Measurements from ENCODE around the gene GLCCI1. TPM values are rescaled to one million over a fixed set of nuclear protein-coding genes. Genes with fewer than 3 reads are reported as not detected.
"Not testable (repeated sequence)": the region's sequence is repeated elsewhere in the genome, so short reads cannot be mapped to it uniquely, and the experiment has no call there.

The GLCCI1 gene
- total and polyA plus RNA-seq, 5 donors, result 2.0 to 8.3 (median 6.4) TPM

DNA sequence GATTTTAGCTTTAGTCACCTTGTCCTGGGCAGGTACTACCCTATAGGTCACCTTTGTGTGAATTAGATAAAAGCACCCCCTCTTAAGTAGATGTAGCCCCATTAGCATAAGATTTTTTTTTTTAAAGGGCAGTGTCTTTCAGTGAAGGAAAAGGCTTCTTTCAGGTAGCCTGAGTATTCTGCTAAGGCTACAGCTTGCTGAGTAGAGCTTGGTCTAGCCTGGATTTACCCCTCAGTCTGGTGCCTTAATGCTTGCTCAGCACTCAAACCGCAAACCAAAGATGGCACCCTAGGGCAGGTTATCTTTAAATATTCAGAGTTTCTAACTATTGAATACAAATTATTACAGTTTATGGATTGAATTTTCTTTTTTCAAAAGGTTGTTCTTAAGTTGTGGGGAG lies 83.4 kb downstream of the GLCCI1 start:
- Histone ChIP-seq H3K9me3 (ENCODE audit: control insufficient read depth, low read length) (no peaks in the 10 kb centered on the region), H3K4me3 (ENCODE audit: low read length) (no peak overlapping the region), H3K27me3 (ENCODE audit: control insufficient read depth, insufficient read depth) (no peaks in the 10 kb centered on the region), H3K27ac (ENCODE audit: low read length) (no peak overlapping the region), H3K4me1 (ENCODE audit: control insufficient read depth, insufficient read depth, low read length) (no peaks in the 10 kb centered on the region)
- intact Hi-C loops (cut with DNase I), result no loop called here
- ATAC-seq (no peak), DNase-seq (no peak)
- WGBS, result 98% methylated on average over 1 of the region's 1 CpG

- no peak overlapping the region for H3K4me3 ChIP-seq (ENCODE audit: low read length)
- no peaks in the 10 kb centered on the region for H3K4me1 ChIP-seq (ENCODE audit: control insufficient read depth, insufficient read depth, low read length)
- ATAC-seq, result no peak
- no peak for DNase-seq
- no peaks in the 10 kb centered on the region for H3K27me3 ChIP-seq (ENCODE audit: control insufficient read depth, insufficient read depth)
- H3K9me3 ChIP-seq (ENCODE audit: control insufficient read depth, low read length), result no peaks in the 10 kb centered on the region
- no peak overlapping the region for H3K27ac ChIP-seq (ENCODE audit: low read length)
- intact Hi-C loops (cut with DNase I), result no loop called here
These were observed 84.2 kb downstream of the GLCCI1 start for GRCh38 chr7:8052824-8053223.

DNA sequence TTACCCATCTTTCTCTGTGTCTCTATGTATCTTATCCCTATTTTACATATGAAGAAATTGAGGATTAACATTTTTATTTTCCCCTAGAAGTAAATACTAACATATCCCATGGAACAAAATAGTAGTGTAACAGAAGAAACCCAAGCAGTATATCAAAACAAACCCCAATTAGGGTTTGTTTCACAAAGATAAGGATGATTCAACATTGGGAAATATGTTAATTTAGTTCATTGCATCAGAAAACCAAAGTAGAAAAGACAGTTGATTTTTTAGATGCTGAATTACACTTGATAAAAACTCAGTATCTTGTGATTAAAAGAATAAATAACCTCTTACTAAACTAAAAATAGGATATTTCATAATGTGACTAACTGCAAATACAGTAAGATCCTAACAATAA lies 87.8 kb downstream of the GLCCI1 start:
- intact Hi-C loops (cut with DNase I), result no loop called here
- Histone ChIP-seq H3K4me3 (ENCODE audit: low read length) (no peak overlapping the region), H3K27ac (ENCODE audit: low read length) (no peak overlapping the region), H3K9me3 (ENCODE audit: control insufficient read depth, low read length) (no peaks in the 10 kb centered on the region), H3K27me3 (ENCODE audit: control insufficient read depth, insufficient read depth) (no peaks in the 10 kb centered on the region), H3K4me1 (ENCODE audit: control insufficient read depth, insufficient read depth, low read length) (no peaks in the 10 kb centered on the region)
- ATAC-seq (no peak), DNase-seq (no peak)

- H3K4me3 ChIP-seq (ENCODE audit: low read length), result no peak overlapping the region
- ATAC-seq (no peak), DNase-seq (no peak)
- no peaks in the 10 kb centered on the region for H3K9me3 ChIP-seq (ENCODE audit: control insufficient read depth, low read length)
- H3K4me1 ChIP-seq (ENCODE audit: control insufficient read depth, insufficient read depth, low read length), result no peaks in the 10 kb centered on the region
- intact Hi-C loops (cut with DNase I), result no loop called here
- 96% methylated on average over 1 of the region's 1 CpG for WGBS
- no peak overlapping the region for H3K27ac ChIP-seq (ENCODE audit: low read length)
- H3K27me3 ChIP-seq (ENCODE audit: control insufficient read depth, insufficient read depth), result no peaks in the 10 kb centered on the region
These were observed 89.0 kb downstream of the GLCCI1 start for GRCh38 chr7:8057566-8057965.

DNA sequence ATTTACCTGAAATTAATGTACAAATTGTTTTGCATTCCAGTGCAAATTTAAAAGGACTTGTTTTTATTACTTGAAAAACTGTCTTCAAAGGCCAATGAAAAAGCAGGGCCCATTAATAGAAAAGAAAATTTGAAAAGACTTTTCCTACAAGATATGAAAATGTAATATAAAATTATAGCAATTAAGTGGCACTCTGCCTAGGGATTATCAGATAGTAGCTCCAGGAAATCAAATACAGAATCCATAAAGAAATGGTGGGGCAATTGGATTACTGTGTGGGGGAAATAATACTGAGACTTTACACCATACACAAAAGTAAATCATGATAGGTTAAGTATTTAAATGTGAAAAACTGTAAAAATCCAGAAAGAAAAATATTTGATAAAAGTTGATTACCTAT lies 89.7 kb downstream of the GLCCI1 start:
- Histone ChIP-seq H3K27me3 (ENCODE audit: control insufficient read depth, insufficient read depth) (no peaks in the 10 kb centered on the region), H3K9me3 (ENCODE audit: control insufficient read depth, low read length) (no peaks in the 10 kb centered on the region), H3K4me1 (ENCODE audit: control insufficient read depth, insufficient read depth, low read length) (no peaks in the 10 kb centered on the region), H3K4me3 (ENCODE audit: low read length) (no peak overlapping the region), H3K27ac (ENCODE audit: low read length) (no peak overlapping the region)
- DNase-seq (no peak), ATAC-seq (no peak)
- intact Hi-C loops (cut with DNase I), result no loop called here

GRCh38 chr7:8058852-8059251 lies 90.3 kb downstream of the GLCCI1 start:
- Histone ChIP-seq H3K4me3 (ENCODE audit: low read length) (no peak overlapping the region), H3K27ac (ENCODE audit: low read length) (no peak overlapping the region), H3K27me3 (ENCODE audit: control insufficient read depth, insufficient read depth) (no peaks in the 10 kb centered on the region), H3K9me3 (ENCODE audit: control insufficient read depth, low read length) (no peaks in the 10 kb centered on the region), H3K4me1 (ENCODE audit: control insufficient read depth, insufficient read depth, low read length) (no peaks in the 10 kb centered on the region)
- ATAC-seq, result no peak
- DNase-seq, result no peak
- 91% methylated on average over 4 of the region's 4 CpGs for WGBS
- intact Hi-C loops (cut with DNase I), result no loop called here

DNA sequence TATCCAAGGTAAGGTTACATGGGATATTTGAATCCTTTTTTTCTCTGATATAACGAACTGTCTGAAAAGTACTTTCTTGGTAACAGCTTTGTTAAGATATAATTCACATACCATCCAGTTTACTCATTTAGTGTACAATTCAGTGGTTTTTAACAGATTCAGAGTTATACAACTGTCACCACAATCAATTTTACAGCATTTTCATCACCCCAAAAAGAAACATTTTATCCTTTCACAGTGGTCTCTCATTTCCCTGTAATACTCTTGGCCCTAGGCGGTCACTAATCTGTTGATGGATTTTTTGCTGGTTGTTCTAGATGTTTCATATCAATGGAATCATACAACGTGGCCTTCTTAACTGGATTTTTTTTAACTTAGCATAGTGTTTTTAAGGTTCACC lies 91.6 kb downstream of the GLCCI1 start:
- Histone ChIP-seq H3K4me3 (ENCODE audit: low read length) (no peak overlapping the region), H3K27me3 (ENCODE audit: control insufficient read depth, insufficient read depth) (no peaks in the 10 kb centered on the region), H3K27ac (ENCODE audit: low read length) (no peak overlapping the region), H3K9me3 (ENCODE audit: control insufficient read depth, low read length) (no peaks in the 10 kb centered on the region), H3K4me1 (ENCODE audit: control insufficient read depth, insufficient read depth, low read length) (no peaks in the 10 kb centered on the region)
- WGBS, result 87% methylated on average over 3 of the region's 3 CpGs
- DNase-seq (no peak), ATAC-seq (no peak)
- intact Hi-C loops (cut with DNase I), result no loop called here

DNA sequence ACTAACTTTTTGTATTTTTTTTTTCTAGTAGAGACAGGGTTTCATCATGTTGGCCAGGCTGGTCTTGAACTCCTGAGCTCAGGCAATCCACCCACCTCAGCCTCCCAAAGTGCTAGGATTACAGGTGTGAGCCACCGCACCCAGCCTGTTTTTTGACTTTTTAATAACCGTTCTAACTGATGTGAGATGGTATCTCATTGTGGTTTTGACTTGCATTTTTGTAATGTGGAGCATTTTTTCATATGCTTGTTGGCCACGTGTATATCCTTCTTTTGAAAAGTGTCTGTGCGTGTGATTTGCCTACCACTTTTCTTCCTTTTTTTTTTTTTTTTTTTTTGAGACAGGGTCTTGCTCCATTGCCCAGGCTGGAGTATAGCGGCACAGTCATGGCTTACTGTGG lies 94.7 kb downstream of the GLCCI1 start:
- H3K4me3 ChIP-seq (ENCODE audit: low read length); ATAC-seq; DNase-seq; H3K4me1 ChIP-seq (ENCODE audit: control insufficient read depth, insufficient read depth, low read length); H3K27ac ChIP-seq (ENCODE audit: low read length); H3K27me3 ChIP-seq (ENCODE audit: control insufficient read depth, insufficient read depth); intact Hi-C loops (cut with DNase I); H3K9me3 ChIP-seq (ENCODE audit: control insufficient read depth, low read length): not testable (repeated sequence)
- 93% methylated on average over 5 of the region's 5 CpGs for WGBS

- no peaks in the 10 kb centered on the region for H3K9me3 ChIP-seq (ENCODE audit: control insufficient read depth, low read length)
- no peak overlapping the region for H3K27ac ChIP-seq (ENCODE audit: low read length)
- DNase-seq (no peak), ATAC-seq (no peak)
- intact Hi-C loops (cut with DNase I), result no loop called here
- peaks cover 1% of the 10 kb centered on the region for H3K4me1 ChIP-seq (ENCODE audit: control insufficient read depth, insufficient read depth, low read length)
- no peak overlapping the region for H3K4me3 ChIP-seq (ENCODE audit: low read length)
- no peaks in the 10 kb centered on the region for H3K27me3 ChIP-seq (ENCODE audit: control insufficient read depth, insufficient read depth)
These were observed 95.2 kb downstream of the GLCCI1 start for GRCh38 chr7:8063706-8064297.

DNA sequence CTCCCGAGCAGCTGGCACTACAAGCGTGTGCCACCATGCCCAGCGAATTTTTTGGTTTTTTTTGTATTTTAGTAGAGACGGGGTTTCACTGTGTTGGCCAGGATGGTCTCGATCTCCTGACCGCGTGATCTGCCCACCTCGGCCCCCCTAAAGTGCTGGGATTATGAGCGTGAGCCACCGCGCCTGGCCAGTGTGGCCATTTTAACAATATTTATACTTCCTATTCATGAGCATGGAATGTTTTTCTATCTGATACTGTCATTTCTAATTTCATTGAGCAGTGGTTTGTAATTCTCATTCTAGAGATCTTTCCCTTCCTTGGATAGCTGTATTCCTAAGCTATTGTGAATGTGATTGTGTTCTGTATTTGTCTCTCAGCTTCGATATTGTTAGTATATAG lies 96.2 kb downstream of the GLCCI1 start:
- Histone ChIP-seq H3K27ac (ENCODE audit: low read length) (no peak overlapping the region), H3K9me3 (ENCODE audit: control insufficient read depth, low read length) (no peaks in the 10 kb centered on the region), H3K27me3 (ENCODE audit: control insufficient read depth, insufficient read depth) (no peaks in the 10 kb centered on the region), H3K4me3 (ENCODE audit: low read length) (no peak overlapping the region), H3K4me1 (ENCODE audit: control insufficient read depth, insufficient read depth, low read length) (peaks cover 1% of the 10 kb centered on the region)
- WGBS, result 98% methylated on average over 12 of the region's 12 CpGs
- intact Hi-C loops (cut with DNase I), result no loop called here
- ATAC-seq (no peak), DNase-seq (no peak)

GRCh38 chr7:8065356-8065813 lies 96.8 kb downstream of the GLCCI1 start:
- peaks cover 1% of the 10 kb centered on the region for H3K4me1 ChIP-seq (ENCODE audit: control insufficient read depth, insufficient read depth, low read length)
- intact Hi-C loops (cut with DNase I), result no loop called here
- H3K27me3 ChIP-seq (ENCODE audit: control insufficient read depth, insufficient read depth), result no peaks in the 10 kb centered on the region
- DNase-seq, result no peak
- no peak overlapping the region for H3K4me3 ChIP-seq (ENCODE audit: low read length)
- no peak for ATAC-seq
- no peaks in the 10 kb centered on the region for H3K9me3 ChIP-seq (ENCODE audit: control insufficient read depth, low read length)
- 78% methylated on average over 2 of the region's 2 CpGs for WGBS
- H3K27ac ChIP-seq (ENCODE audit: low read length), result no peak overlapping the region

Measured in right cardiac atrium (tissue), 5 donors.